Stimulated activated CD4-positive, alpha-beta T cell treated with anti-CD3 and anti-CD28 coated beads, Interleukin-4, amount 100 ng/mL, for 48 hours (primary cell): ENCODE results near the gene SLC7A1.
A peak's percentile ranks its signal among the peaks of the same experiment; 100 is the strongest.

ENCODE experiments used
- DNase-seq, 2 donors: peaks; one replicate each; pipeline ENCODE4 v3.0.0-alpha.2; 2020; ENCODE audit warnings: low read depth in 2 of 2

SLC7A1 gene

GRCh38 chr13:29510651-29511084, 84.8 kb downstream of the SLC7A1 start:
- DNase-seq, result no peak

- DNase-seq, result no peak
Observed at GRCh38 chr13:29509999-29510589, 85.4 kb downstream of the SLC7A1 start.

- DNase-seq, result no peak
Observed at GRCh38 chr13:29508876-29509252, 86.6 kb downstream of the SLC7A1 start.

GRCh38 chr13:29508130-29508875, 87.2 kb downstream of the SLC7A1 start:
- DNase-seq, result peak; percentile 60 to 68

GRCh38 chr13:29507356-29507755, 88.1 kb downstream of the SLC7A1 start:
- DNase-seq, result no peak

- no peak for DNase-seq
Observed at GRCh38 chr13:29505950-29506349, 89.5 kb downstream of the SLC7A1 start.

- DNase-seq, result no peak
Observed at GRCh38 chr13:29505511-29505910, 90.0 kb downstream of the SLC7A1 start.

GRCh38 chr13:29504691-29505090, 90.8 kb downstream of the SLC7A1 start:
- no peak for DNase-seq

GRCh38 chr13:29503041-29503837, 92.2 kb downstream of the SLC7A1 start:
- no peak for DNase-seq

GRCh38 chr13:29502391-29503008, 93.0 kb downstream of the SLC7A1 start:
- DNase-seq, result no peak

- DNase-seq, result no peak
Observed at GRCh38 chr13:29501674-29502073, 93.8 kb downstream of the SLC7A1 start.

GRCh38 chr13:29500386-29500785, 95.1 kb downstream of the SLC7A1 start:
- no peak for DNase-seq

GRCh38 chr13:29499506-29500165, 95.9 kb downstream of the SLC7A1 start:
- no peak for DNase-seq

- no peak for DNase-seq
Observed at GRCh38 chr13:29498426-29499040, 97.0 kb downstream of the SLC7A1 start.

- DNase-seq, result no peak
Observed at GRCh38 chr13:29497137-29497654, 98.3 kb downstream of the SLC7A1 start.

- DNase-seq, result no peak
Observed at GRCh38 chr13:29496241-29496712, 99.2 kb downstream of the SLC7A1 start.

GRCh38 chr13:29494520-29494919, 101.0 kb downstream of the SLC7A1 start:
- no peak for DNase-seq

- no peak for DNase-seq
Observed at GRCh38 chr13:29493796-29494195, 101.7 kb downstream of the SLC7A1 start.

- DNase-seq, result no peak
Observed at GRCh38 chr13:29491248-29491647, 104.2 kb downstream of the SLC7A1 start.

GRCh38 chr13:29490561-29490885, 105.0 kb downstream of the SLC7A1 start:
- DNase-seq, result no peak
